Measurements from ENCODE around the gene USF3.

USF3 gene

DNA sequence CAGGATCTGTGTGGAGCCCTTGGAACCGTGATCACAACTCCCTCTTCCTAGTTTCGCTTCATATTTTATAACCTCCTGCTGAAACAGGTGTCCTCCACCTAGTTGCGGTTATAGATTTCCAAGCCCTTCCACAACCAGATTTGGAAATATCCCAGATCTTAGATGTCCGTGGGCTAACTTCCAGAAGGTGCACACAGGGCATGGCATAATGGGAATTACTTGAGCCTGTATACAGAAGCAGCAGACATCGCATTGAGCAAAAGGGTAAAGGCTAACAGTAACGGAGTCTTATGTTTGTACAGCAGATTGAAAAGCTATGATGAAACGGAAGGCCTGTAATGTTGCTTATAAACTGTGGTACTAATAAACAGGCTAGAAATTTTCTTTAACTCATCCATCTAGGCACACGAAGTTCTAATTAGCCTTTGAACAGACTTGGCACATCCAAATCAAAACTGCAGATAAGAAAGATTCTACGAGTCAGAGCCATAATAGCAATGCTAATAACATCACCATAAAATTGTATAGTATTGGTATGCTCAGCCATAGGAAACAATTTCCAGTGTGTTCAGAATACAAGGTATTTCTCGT, 1.2 kb upstream of the USF3 start:
- no peak for DNase-seq

DNA sequence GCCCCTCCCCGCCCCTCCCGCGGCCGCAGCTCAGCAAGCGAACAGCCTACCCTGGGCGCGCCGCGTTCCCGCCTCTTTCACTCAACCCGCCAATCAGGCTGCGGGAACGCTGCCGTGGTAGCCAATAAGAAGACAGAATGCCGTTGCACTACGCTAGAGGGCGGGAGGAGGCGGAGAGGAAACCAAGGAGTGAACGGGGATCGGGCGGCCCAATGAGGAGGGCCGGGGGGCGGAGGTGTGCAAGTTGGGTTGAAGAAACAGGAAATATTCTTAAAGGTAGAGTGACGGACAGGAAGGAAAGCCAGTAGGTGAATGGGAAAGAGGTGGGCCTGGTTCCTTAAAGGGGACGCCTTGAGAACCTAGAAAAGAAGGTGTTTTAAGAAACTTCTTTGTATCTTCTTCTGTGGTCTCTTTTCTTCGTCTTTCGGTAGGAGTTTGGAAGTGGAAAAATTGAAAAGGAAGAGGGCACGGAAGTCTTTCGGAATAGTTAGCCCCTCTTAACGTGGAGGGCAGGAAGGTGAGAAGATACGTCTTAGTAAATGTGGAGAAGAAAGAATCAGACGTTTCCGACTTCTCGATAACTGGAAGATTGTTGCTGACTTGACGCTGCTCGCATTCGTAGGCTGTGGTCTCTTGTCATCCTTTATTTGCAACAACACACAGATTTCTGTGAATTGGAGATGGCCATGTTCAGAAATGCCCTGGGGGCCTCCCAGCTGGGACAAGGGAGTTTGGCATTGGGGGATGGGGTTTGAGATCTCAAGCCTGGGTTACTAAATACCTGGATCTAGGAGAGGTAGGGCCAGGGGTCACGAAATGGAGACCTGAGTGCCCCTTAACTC, 437 bp upstream of the USF3 start:
- peak; percentile 97 for DNase-seq

DNA sequence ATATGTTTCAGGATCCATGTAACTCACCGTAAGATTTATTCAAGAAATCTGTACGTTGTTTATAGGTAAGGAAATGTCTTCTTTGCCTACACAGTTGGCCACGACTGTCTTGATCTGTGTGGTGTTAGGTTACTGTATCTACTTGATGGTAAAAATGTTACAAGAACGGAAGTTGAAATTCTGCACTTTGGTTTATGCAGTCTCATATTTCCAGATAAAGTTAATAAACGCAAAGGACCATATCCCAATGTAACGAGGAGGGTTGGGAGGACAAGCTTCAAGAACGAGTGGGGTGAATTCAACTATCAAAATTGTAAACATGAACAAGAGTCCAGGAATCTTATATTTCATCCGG, 1.0 kb downstream of the USF3 start:
- DNase-seq: no peak

DNA sequence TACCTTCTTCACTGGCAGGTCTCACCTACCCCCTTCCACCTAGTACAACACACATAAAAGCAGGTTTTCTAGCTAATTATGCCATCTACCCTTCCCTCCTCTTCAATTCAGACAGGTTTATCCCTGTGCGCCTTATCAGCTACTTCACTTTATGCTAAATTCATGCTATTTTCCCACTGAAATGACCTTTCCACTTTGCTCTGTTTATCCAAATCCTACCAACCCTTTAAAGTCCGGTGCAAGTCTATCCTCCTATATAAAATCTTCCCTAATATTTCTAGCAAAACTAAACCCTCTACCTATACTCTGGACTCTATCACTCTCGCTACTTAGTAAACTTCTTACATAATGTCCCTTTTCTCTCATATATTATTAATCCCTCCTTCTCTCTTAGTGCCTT, 6.0 kb downstream of the USF3 start:
- no peak for DNase-seq

DNA sequence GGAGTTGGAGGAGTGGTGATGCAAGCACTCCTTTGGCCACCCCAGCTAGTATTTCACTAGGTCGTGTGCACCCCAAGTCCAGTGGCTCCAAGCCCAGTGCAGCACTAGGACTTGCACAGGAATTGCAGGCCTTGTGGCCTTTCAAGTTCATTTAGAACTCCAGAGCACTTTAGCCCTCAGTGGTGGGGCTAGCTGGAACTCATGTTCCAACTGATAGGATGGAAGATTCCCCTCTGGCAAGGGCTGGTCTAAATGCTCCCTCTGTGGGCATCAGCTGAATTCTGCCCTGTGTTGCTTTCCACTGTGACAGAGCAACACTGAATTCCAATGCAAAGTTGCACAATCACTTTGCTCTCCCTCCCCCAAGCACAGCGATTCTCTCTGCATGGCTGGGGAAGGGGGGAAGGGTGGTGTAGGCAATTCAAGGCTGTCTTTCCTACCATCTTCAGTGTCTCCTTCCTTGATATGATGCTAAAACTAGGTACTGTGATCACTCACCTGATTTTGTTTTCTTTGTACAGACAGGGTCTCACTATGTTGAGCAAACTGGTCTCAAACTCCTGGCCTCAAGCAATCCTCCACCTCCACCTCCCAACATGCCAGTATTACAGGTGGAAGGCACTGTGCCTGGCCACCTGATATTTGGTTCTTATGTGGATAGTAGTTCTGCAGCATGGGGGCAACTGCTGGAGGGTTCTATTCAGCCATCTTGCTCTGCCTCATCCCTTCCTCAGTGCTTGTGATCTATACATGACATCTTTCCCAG, 10.3 kb downstream of the USF3 start:
- no peak for DNase-seq

DNA sequence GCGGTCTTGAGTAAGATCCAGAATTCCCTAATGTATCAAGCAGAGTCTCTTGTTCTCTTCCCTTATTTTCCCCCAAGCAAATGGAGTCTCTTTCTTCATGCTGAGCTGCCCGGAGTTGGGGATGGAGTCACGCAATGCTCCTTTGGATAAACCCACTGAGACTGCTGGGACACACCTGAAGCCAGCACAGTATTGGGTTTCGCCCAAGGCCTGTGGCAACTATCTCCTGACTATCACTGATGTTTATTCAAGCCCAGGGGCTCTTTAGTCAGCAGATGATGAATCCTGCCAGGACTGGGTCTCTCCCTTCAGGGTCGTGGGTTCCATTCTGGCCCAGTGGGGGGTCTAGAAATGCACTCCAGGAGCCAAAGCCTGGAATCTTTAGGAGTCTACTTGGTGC, 11.3 kb downstream of the USF3 start:
- no peak for DNase-seq

DNA sequence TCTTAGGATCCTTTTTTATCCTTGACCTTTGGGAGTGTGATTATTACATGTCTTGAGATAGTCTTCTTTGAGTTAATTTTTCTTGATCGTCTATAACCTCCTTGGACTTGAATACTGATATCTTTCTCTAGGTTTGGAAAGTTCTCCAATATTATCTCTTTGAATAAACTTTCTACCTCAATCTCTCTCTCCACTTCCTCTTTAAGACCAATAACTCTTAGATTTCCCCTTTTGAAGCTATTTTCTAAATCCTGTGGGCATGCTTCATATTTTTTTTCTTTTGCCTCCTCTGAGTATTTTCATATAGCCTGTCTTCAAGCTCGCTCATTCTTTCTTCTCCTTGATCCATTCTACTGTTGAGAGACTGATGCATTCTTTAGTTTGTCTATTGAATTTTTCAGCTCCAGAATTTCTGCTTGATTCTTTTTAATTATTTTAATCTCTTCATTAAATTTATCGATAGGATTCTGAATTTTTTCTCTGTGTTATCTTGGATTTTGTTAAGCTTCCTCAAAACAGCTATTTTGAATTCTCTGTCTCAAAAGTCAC, 12.1 kb downstream of the USF3 start:
- DNase-seq: no peak

DNA sequence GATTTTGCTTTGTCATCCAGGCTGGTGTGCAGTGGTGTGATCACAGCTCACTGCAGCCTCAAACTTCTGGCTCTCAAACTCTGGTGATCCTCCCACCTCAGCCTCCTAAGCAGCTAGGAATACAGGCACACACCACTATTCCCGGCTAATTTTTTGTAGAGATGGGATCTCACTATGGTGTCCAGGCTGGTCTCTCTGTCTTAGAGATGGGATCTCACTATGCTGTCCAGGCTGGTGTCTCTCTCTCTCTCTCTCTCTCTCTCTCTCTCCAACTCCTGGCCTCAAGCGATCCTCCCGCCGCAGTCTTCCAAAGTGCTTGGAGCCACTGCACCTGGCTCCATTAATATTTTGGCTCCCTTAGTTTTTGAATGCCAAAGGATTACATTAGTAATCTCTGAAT, 17.7 kb downstream of the USF3 start:
- DNase-seq: no peak

DNA sequence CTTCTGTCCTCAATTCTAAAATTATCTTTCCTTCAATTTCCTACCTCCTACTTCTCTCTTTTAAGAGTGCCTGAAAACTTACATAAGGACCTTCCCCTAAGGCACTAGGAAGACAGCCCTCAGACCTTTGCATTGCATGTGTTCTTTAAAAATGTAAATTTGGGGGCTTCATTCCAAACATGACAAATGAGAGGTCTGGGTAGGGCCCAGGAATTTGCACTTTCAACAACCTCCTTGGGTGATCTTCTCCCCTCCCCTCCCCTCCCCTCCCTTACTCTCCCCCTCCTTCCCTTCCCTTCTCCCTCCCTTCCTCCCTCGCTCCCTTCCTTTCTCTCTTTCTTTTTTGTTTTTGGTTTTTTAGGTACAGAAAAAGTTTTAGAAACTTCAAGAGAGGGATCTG, 18.7 kb downstream of the USF3 start:
- no peak for DNase-seq

DNA sequence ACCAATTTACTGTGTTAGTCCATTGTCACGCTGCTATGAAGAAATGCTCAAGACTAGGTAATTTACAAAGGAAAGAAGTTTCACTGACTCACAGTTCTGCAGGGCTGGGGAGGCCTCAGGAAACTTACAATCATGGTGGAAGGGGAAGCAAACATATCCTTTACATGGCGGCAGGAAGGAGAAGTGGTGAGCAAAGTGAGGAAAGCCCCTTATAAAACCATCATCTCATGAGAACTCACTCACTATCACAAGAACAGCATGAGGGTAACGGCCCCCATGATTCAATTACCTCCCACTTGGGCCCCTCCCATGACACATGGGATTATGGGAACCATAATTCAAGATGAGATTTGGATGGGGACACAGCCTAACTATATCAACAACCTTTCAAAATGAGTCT, 20.2 kb downstream of the USF3 start:
- DNase-seq: no peak

DNA sequence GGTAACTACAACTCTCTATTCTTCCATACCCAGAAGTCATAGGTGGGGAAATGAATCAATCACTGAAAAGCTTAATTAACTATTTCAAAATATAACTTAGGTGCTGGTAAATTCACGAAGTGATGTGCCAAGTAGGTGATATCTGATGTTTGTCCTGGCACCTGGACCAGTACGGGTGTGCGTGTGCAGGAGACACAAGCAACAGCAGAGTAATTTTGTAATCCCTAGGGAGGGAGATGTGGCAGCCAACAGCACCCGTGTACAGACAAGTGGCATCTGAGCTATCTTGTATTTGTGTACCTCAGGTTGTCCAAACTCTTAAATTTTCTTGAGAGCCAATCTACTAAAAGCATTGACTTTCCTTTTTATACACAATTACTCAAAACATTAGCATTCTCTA, 22.8 kb downstream of the USF3 start:
- DNase-seq: no peak

DNA sequence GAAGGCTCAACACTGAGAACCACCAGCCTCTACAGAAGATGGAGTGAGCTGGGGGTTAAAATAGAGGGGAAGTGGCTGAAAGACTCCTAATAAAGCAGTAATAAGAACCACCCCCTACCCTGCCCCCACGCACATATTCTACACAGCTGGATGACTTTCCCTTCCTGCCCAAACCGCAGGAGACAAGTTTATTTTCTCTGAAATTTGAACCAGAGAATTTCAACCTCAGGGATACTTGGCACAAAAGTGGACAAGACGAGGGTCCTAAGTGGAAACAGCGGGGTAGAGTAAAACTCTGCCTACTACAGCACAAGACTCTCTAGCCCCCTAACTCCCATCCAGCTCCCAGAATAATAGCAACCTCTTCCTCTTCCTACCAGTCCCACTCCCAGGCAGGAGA, 28.4 kb downstream of the USF3 start:
- no peak for DNase-seq

DNA sequence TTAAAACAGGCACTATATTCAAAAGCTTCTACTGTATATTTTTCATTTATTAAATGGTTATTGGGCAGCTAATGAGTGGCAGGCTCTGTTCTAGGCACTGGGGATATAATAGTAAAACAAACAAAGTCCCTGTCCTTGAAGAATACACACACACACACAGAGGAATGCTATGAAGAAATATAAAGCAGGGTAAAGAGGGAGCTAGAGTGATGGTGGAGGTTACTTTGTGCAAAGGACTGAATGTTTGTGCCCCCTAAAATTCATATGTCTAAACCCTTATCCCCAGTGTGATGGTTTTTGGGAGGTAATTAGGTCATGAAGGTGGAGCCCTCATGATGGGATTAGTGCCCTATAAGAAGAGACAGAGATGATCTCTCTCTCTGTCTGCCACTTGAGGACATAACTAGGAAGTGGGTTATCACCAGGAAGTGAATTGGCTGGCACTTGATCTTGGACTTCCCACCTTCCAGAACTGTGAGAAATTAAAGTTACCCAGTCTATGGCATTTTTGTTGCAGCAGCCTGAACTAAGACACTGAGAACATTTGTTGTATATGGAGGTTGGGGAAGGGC, 31.8 kb downstream of the USF3 start:
- no peak for DNase-seq

DNA sequence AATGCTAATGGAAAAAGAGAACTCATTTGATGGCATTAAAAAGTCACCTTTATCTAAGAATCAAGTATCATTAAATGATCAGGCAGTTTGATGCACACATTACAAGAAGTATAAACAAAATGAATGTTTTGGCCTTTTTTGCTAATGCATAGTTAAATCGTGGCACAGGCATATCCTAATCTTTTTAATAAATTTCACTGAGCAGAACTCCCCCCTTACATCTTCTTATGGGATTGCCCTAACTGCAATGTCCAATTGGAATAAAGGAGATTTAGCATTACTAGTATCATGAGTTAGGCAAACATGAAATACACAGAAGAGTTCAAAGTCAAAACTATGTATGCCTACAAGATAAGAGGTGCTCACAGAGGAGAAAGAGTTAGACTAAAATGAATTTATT, 32.7 kb downstream of the USF3 start:
- DNase-seq: no peak

DNA sequence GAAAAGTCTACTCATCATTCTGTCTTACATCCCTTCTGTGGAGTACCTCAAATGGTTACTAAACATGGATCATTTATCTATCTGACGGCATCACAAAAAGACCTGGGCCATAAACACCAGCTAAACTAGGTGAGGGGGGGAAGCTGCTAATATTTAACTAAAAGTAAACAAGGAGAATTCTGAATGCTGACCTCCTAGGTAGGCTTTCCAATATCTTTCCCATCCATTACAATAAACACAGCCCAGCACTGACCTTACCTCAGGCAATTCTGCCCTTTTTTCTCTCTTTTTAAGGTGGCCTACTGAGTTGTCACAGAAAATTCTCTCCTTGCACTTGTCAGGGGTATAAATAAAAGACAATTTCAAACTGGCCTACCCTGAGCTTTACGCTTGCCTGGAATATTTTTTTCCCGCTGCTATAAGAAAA, 33.1 kb downstream of the USF3 start:
- DNase-seq: no peak

DNA sequence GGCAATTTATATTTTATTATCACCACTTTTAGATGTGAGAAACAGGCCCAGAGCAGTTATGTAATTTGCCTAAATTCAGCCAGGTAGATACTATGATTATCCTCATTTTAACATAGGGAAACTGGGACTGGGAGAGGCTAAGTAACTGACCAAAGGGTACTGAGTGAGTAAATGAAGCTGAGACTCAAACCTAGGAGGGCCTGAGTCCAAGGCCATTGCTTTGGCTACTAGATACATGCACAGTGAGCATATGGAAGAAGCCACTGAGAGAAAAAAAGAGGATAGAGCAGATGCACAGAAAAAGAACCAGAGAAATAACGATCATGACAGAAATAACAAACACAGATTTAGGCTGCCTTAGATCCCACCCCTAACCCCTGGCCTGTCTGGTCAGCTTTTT, 33.6 kb downstream of the USF3 start:
- no peak for DNase-seq

DNA sequence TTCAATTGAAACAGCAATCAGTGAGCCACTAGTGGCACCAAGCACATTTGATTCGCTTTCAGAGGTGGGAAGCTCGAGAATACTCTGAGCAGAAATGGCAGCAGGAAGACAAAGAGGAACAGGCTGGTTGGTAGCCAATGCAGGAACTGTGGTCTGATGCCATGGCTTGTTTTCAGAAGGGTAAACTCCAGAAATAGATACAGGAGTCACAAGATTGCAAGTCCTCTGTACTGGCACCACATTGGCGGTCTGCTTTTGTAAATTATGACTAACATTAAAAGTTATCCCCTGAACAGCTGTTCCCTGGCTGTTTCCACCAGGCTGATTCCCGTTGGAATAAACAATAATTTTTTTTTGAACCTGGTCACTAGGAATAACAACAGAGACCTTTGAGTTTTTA, 35.5 kb downstream of the USF3 start:
- no peak for DNase-seq

DNA sequence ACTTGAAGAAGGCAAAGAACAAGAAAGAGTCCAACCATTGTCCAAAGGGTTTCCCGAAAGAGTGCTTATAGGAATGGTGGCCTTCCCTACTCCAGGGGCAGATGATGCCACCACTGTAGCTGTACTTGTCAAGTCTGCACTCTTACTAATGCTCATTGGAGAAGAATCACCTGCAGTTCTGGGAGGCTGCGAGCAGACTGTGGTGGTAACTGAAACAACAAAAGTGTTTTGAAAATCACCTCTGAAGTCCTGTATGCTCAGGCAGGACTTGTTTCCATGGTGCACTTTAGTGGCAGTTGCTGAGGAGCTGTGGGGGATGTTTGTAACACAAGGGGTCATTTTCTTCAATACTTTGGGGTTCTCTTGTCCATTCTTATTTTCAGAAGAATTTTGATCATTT, 36.0 kb downstream of the USF3 start:
- no peak for DNase-seq

DNA sequence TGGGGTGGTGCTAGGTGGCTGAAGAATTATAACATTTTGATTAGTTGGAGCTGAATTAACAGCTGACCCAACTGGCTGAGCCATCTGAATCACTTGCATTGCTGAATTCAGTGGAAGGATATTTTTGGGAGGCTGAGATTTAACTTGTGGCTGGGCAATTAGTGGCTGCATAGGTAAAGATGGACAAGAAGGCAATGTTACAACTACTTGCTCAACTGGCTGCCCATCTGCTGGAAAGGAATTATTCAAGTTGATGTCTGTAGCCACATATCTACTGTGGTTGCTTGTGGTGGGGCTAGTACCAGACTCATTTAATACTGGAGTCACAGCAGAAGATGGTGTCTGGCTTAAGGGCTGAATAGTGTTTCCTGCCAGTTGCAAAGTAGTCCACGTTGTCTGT, 36.4 kb downstream of the USF3 start:
- no peak for DNase-seq

DNA sequence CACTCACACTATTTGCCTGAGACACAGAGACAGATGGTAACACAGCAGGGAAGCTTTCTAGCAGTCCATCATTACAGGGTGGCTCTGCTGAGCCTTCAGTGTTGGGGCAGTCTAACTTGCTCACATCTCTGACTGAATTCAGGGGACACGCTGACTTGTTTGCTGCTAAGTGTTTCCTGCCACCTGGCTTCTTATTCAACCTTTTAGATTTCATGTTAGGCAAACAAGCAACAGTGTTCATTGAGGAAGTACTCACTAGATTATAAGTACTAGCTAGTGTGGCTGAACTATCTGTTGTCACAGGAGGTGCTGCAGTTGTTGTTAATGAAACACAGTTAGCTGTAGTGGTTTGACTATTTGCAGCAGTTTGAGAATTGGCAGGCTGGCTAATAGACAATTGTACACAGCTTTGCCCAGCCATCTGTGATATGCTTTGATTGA, 37.3 kb downstream of the USF3 start:
- DNase-seq: no peak

DNA sequence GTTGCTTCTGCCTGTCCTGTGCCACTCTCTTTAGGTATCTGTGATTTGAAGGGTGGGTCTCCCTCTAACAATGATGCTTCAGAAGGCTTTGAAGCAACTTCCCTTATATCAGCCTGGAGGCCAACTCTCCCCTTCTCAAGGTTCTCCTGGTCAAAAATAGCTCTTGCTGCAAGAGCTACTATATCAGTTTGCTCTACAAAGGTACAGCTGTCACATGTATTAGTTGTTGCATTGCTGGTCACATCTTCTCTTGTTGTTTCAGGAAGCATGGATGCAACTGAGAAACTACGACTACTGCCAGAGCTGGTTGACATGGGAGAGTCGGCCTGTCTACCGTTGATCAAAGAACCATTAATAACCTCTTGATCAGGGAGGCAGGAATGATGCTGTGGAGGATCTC, 38.3 kb downstream of the USF3 start:
- DNase-seq: no peak

DNA sequence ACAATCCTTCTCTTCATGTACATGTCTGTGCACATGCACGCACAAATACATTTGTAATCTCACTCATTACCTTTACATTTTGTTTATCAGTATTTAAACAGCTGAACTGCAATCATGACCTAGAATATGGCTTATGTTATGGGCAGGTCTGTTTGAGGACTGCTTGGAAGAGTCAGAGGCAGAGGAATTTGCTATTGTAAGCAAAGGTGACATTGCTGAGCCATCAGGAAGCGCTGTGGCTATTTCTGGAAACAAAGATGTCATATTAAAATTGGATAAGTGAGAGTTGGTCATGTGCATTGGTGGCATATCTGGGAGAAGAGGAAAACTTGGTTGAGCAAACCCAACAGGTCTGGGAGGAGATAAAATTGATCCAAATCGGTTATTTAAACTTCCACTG, 41.6 kb downstream of the USF3 start:
- DNase-seq: no peak

DNA sequence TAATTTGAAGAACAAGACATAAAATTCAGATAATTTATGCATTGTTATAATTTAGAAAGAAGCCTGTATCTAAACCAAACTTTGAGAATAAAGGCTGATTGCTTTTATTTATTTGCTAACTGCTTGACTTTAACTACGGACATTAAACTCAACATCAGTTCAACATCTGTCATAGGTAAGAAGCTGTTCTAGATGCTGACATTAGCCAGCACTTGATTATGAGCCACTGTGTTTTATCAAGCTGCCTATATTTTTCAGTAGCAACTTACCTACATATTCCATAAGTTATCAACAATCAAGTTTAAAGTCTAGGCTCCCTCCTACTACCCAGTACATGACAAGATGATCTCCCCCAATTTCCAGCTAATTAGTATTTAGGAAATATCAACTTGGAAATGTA, 42.1 kb downstream of the USF3 start:
- no peak for DNase-seq
